Endothelial cell of umbilical vein (primary cell): ENCODE data around the gene OSBPL10. TPM values are rescaled to one million over a fixed set of nuclear protein-coding genes. Genes with fewer than 3 reads are reported as not detected.

Experiments used
- BruUV-seq: library from RNA; stranded (reverse); fragments of 400-500 nt; replicated peaks from 2 replicates; lab custom pipeline; 2021; lab: Mats Ljungman, UMichigan
- CTCF ChIA-PET: fragments of 300-600, 350-600 bp; sonication (Branson Sonifier 250); formaldehyde crosslinking; loops from one replicate; lab custom pipeline; 2021; ENCODE audit warnings: antibody characterized with exemption, inconsistent platforms; lab: Charles Lee
- POLR2A ChIA-PET: fragments of 300-600, 350-600 bp; sonication (Branson Sonifier 250); formaldehyde crosslinking; loops from one replicate; lab custom pipeline; 2021; ENCODE audit warnings: antibody characterized with exemption, inconsistent platforms; lab: Charles Lee
- DNase-seq: peaks from one replicate; pipeline ENCODE4 v3.0.0-alpha.2; 2011; ENCODE audit warnings: low read depth, low spot score
- FAIRE-seq: peaks from 2 replicates; lab custom pipeline; 2011; peaks lifted over from hg19 to GRCh38; lab: Jason Lieb, UNC
- H2AFZ ChIP-seq: 2 replicates; pipeline ENCODE4 v1.6.0; 2012; ENCODE audit warnings: low read depth, low read length, control low read depth, inconsistent platforms
- H3K27ac ChIP-seq: 2 replicates; pipeline ENCODE4 v1.5.1; 2011; ENCODE audit warnings: low read depth, mild to moderate bottlenecking, control low read depth, low read length, moderate library complexity; ENCODE audit not compliant: insufficient read depth
- H3K27me3 ChIP-seq, 2 experiments: 2 replicates each; pipeline versions ENCODE4 v1.6.0 to v1.6.1; 2011; ENCODE audit warnings: low read length in 2 of 2, mixed read lengths in 1 of 2; ENCODE audit not compliant: control insufficient read depth in 2 of 2, insufficient read depth in 2 of 2
- H3K36me3 ChIP-seq, 2 experiments: 2 replicates in 1 of 2; 3 replicates in 1 of 2; pipeline ENCODE4 v1.5.1; 2011; ENCODE audit warnings: low read length in 2 of 2, mild to moderate bottlenecking in 1 of 2, moderate library complexity in 1 of 2; ENCODE audit not compliant: control insufficient read depth in 2 of 2, insufficient read depth in 2 of 2; ENCODE audit errors: extremely low read depth in 1 of 2
- H3K4me1 ChIP-seq: 3 replicates; pipeline ENCODE4 v1.5.1; 2011; ENCODE audit warnings: mild to moderate bottlenecking, low read length; ENCODE audit not compliant: control insufficient read depth, insufficient read depth; ENCODE audit errors: extremely low read depth
- H3K4me2 ChIP-seq: 2 replicates; pipeline ENCODE4 v1.6.1; 2011; ENCODE audit warnings: low read length, control low read depth, mixed read lengths; ENCODE audit not compliant: insufficient read depth
- H3K4me3 ChIP-seq, 3 experiments: fragments of 200-600 bp in 1 of 3; sonication (generic), shearing (Covaris generic) in 1 of 3; replicated peaks in 1 of 3; 2 replicates each; pipeline ENCODE4 v1.5.1; 2011 to 2016; ENCODE audit warnings: control low read depth in 3 of 3, low read length in 3 of 3, mild to moderate bottlenecking in 2 of 3, inconsistent platforms in 1 of 3, low read depth in 1 of 3, moderate library complexity in 1 of 3; ENCODE audit not compliant: insufficient read depth in 1 of 3
- H3K79me2 ChIP-seq: 2 replicates; pipeline ENCODE4 v1.6.0; 2012; ENCODE audit warnings: low read length, inconsistent platforms; ENCODE audit not compliant: control insufficient read depth, insufficient read depth
- H3K9ac ChIP-seq: replicated peaks from 2 replicates; pipeline ENCODE3; 2011; ENCODE audit warnings: low read length, control low read depth; ENCODE audit not compliant: insufficient read depth; ENCODE audit errors: extremely low read depth
- H3K9me1 ChIP-seq: replicated peaks from 3 replicates; pipeline ENCODE4 v1.6.0; 2011; ENCODE audit warnings: mild to moderate bottlenecking, low read length; ENCODE audit not compliant: control insufficient read depth, insufficient read depth; ENCODE audit errors: extremely low read depth
- H3K9me3 ChIP-seq: replicated peaks from 2 replicates; pipeline ENCODE4 v1.5.1; 2012; ENCODE audit warnings: low read length, inconsistent platforms; ENCODE audit not compliant: control insufficient read depth, insufficient read depth
- H4K20me1 ChIP-seq: replicated peaks from 2 replicates; pipeline ENCODE3; 2011; ENCODE audit warnings: mild to moderate bottlenecking, low read length; ENCODE audit not compliant: control insufficient read depth, insufficient read depth; ENCODE audit errors: extremely low read depth
- CTCF ChIP-seq, 2 donors: IDR thresholded peaks; 1 replicate in 1 of 2; 2 replicates in 1 of 2; pipeline ENCODE4 v1.5.1; 2011; ENCODE audit warnings: low read length in 2 of 2, mild to moderate bottlenecking in 2 of 2, moderate library complexity in 2 of 2, control low read depth in 1 of 2, inconsistent platforms in 1 of 2, low read depth in 1 of 2; ENCODE audit not compliant: insufficient read depth in 1 of 2; ENCODE audit errors: extremely low read depth in 1 of 2
- EZH2 ChIP-seq: IDR thresholded peaks from 2 replicates; pipeline ENCODE4 v1.6.1; 2012; ENCODE audit warnings: borderline replicate concordance, low read depth, mild to moderate bottlenecking, moderate library complexity, low read length, inconsistent platforms; ENCODE audit not compliant: severe bottlenecking
- FOS ChIP-seq: IDR thresholded peaks from 2 replicates; pipeline ENCODE4 v1.6.1; 2011; ENCODE audit warnings: mild to moderate bottlenecking, low read length, moderate library complexity, borderline replicate concordance; ENCODE audit not compliant: insufficient read depth
- GATA2 ChIP-seq: IDR thresholded peaks from 2 replicates; pipeline ENCODE4 v1.7.0; 2011; ENCODE audit warnings: low read depth, mild to moderate bottlenecking, moderate library complexity, mixed read lengths, low read length; ENCODE audit not compliant: insufficient read length, insufficient read depth
- JUN ChIP-seq: IDR thresholded peaks from 2 replicates; pipeline ENCODE4 v1.6.1; 2011; ENCODE audit warnings: borderline replicate concordance, low read depth; ENCODE audit not compliant: insufficient read length, insufficient read depth
- MAX ChIP-seq: IDR thresholded peaks from 2 replicates; pipeline ENCODE4 v1.6.1; 2011; ENCODE audit not compliant: insufficient read depth, insufficient read length
- MYC ChIP-seq: IDR thresholded peaks from one replicate; pipeline ENCODE4 v1.6.1; 2011; ENCODE audit warnings: mild to moderate bottlenecking, low read depth, low read length
- POLR2A ChIP-seq: IDR thresholded peaks from 2 replicates; pipeline ENCODE4 v1.6.1; 2012; ENCODE audit warnings: low read depth, mild to moderate bottlenecking, control low read depth, low read length
- POLR2AphosphoS5 ChIP-seq: IDR thresholded peaks from 2 replicates; pipeline ENCODE4 v1.6.1; 2012; ENCODE audit warnings: low read depth, mild to moderate bottlenecking, control low read depth, low read length, moderate library complexity; ENCODE audit not compliant: insufficient read depth
- dilution Hi-C: fragments of 300-500 bp; cut with MboI; formaldehyde crosslinking; loops from one replicate; pipeline ENCODE4 v1.15.0; 2019; ENCODE audit warnings: low sequenced_read_pairs; ENCODE audit not compliant: extremely low pct_ligation_motif_present
- intact Hi-C: fragments of 100-400 bp; cut with micrococcal nuclease; formaldehyde crosslinking; loops from one replicate; pipeline ENCODE4 v1.10.0; 2022
- polyA plus RNA-seq, 4 experiments: library from polyadenylated mRNA; depleted of rRNA in 3 of 4; stranded (reverse) in 3 of 4; unstranded in 1 of 4; fragments of >200 nt; gene quantifications; 2 replicates each; pipeline versions ENCODE4 v1.2.1 to v1.2.3, GENCODE V29; 2011 to 2012; ENCODE audit warnings: missing spikeins in 1 of 4
- total RNA-seq: library from RNA; stranded (reverse); gene quantifications from 2 replicates; pipeline ENCODE4 v1.2.3, GENCODE V29; 2021

Gene OSBPL10
- total and polyA plus RNA-seq, 2 donors (not counting 3 experiments of a cell fraction or from before 2014, with no cell fraction given), result 10.8 to 47.6 TPM

GRCh38 chr3:31798840-31799239 lies 182.2 kb downstream of the OSBPL10 start:
- H3K79me2 ChIP-seq, result no peaks in the 10 kb centered on the region
- no peaks in the 10 kb centered on the region for H3K27me3 ChIP-seq
- H3K9me1 ChIP-seq, result no peaks in the 10 kb centered on the region
- no peak overlapping the region for H3K9ac ChIP-seq
- CTCF ChIA-PET, result no interaction called here
- H3K4me3 ChIP-seq, result no peak overlapping the region
- H3K9me3 ChIP-seq, result peaks cover 2% of the 10 kb centered on the region
- intact Hi-C loops, result no loop called here
- dilution Hi-C loops, result no loop called here
- no peaks in the 10 kb centered on the region for H3K4me1 ChIP-seq
- no peaks in the 10 kb centered on the region for H3K36me3 ChIP-seq
- TF ChIP-seq POLR2A (no peak), JUN (no peak), CTCF (IDR thresholded peaks at IDR 0.05; ENCODE audit: extremely low read depth in 1 of 2, insufficient read depth in 1 of 2, low read depth in 1 of 2, low read length in 2 of 2) (no peak), FOS (no peak), GATA2 (no peak), EZH2 (no peak), POLR2AphosphoS5 (no peak), MAX (no peak), MYC (no peak)
- FAIRE-seq (no peak), DNase-seq (no peak)
- no peaks in the 10 kb centered on the region for H4K20me1 ChIP-seq
- no peak overlapping the region for H2AFZ ChIP-seq
- BruUV-seq, result no TSS peak
- no peak overlapping the region for H3K4me2 ChIP-seq
- POLR2A ChIA-PET, result no interaction called here
- no peak overlapping the region for H3K27ac ChIP-seq
